Measurements from ENCODE around the gene KCNQ1. TPM values are rescaled to one million over a fixed set of nuclear protein-coding genes. Genes with fewer than 3 reads are reported as not detected.

The KCNQ1 gene
- total and polyA plus RNA-seq, 2 experiments from 2014 or later: 0.45 to 0.87 TPM

DNA sequence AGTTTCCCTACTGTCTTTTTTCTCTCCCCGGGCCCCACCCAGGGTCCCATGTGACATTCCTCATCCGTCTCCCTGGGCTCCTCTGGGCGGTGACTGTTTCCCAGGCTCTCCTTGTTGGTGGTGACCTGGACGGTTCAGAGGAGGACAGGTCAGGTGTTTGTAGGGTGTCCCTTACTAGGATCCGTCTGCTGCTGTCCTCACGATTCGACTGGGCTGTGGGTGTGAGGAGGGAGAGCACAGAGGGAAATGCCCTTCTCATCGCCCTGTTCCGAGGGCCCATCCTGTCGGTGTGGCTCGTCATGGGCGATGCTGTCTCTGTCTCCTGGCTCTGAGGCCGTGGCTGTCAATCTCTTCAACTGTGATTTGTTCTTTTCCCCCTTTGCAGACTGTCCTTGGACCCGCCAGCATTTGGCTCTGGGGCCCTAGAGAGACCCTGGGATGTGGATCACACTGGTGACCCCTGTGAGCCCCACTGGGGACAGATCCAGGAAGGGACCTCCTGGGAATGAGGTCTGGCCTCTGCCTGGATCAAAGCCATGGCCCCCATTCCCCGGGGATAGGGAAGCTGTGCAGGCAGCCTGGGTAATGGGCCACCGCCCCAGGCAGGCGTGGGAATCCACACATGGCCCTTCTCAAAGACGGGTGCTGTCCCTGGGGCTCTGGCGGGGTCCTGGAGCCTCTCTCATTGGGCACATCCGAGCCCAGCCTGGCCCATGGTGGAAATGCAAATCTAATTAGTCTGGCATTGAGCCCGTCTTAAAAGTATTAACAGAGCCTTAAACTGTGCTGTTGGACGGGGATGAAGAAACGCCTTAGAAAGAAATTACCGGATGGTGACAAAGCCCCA is 301.8 kb downstream of the KCNQ1 start:
- ATAC-seq (no peak), DNase-seq (ENCODE audit: low spot score) (no peak)
- Histone ChIP-seq H3K4me1 (ENCODE audit: insufficient read depth) (no peaks in the 10 kb centered on the region), H2AFZ (no peak overlapping the region), H3K4me2 (no peak overlapping the region), H3K27me3 (ENCODE audit: insufficient read depth) (peaks cover 23% of the 10 kb centered on the region), H4K20me1 (replicated peaks; ENCODE audit: insufficient read depth) (no peaks in the 10 kb centered on the region), H3K9me2 (ENCODE audit: insufficient read depth) (no peaks in the 10 kb centered on the region), H3K27ac (ENCODE audit: low read depth) (no peak overlapping the region), H3F3A (replicated peaks; ENCODE audit: low read depth) (no peaks in the 10 kb centered on the region), H3K4me3 (no peak overlapping the region), H3K36me3 (ENCODE audit: insufficient read depth) (no peaks in the 10 kb centered on the region), H3K79me2 (replicated peaks; ENCODE audit: insufficient read depth) (no peaks in the 10 kb centered on the region)
- Mint-ChIP-seq H3K27ac (no peak overlapping the region), H3K9me3 (no peaks in the 10 kb centered on the region), H3K4me3 (no peak overlapping the region), H3K4me1 (peaks cover 3% of the 10 kb centered on the region; the same call in 1 of the 3 replicates), H3K27me3 (ENCODE audit: insufficient read depth, low read depth, poor library complexity) (peaks cover 46% of the 10 kb centered on the region), H3K36me3 (ENCODE audit: low read depth) (no peaks in the 10 kb centered on the region)
- TF ChIP-seq CTCF (conservative IDR thresholded peaks at IDR 0.05; ENCODE audit: low read depth in 2 of 2) (no peak), ZNF331 (CRISPR knock-in tag; IDR thresholded peaks at IDR 0.05; ENCODE audit: low read depth) (no peak), NANOG (IDR thresholded peaks at IDR 0.05; ENCODE audit: borderline replicate concordance) (no peak), EZH2 (IDR thresholded peaks at IDR 0.05; ENCODE audit: low read depth, unreplicated experiment) (no peak), POLR2AphosphoS5 (IDR thresholded peaks at IDR 0.05; ENCODE audit: low read depth) (no peak), JUNB (IDR thresholded peaks at IDR 0.05; ENCODE audit: unreplicated experiment) (no peak), ETS1 (IDR thresholded peaks at IDR 0.05) (no peak), STAT1 (IDR thresholded peaks at IDR 0.05; ENCODE audit: unreplicated experiment) (no peak), REST (IDR thresholded peaks at IDR 0.05; ENCODE audit: unreplicated experiment) (no peak), EZH2phosphoT487 (IDR thresholded peaks at IDR 0.05; ENCODE audit: unreplicated experiment) (no peak), CREB1 (CRISPR knock-in tag; IDR thresholded peaks at IDR 0.05; ENCODE audit: low read depth) (no peak), ZNF114 (CRISPR knock-in tag; IDR thresholded peaks at IDR 0.05) (no peak)
- TF ChIP-seq, protein P1, sequence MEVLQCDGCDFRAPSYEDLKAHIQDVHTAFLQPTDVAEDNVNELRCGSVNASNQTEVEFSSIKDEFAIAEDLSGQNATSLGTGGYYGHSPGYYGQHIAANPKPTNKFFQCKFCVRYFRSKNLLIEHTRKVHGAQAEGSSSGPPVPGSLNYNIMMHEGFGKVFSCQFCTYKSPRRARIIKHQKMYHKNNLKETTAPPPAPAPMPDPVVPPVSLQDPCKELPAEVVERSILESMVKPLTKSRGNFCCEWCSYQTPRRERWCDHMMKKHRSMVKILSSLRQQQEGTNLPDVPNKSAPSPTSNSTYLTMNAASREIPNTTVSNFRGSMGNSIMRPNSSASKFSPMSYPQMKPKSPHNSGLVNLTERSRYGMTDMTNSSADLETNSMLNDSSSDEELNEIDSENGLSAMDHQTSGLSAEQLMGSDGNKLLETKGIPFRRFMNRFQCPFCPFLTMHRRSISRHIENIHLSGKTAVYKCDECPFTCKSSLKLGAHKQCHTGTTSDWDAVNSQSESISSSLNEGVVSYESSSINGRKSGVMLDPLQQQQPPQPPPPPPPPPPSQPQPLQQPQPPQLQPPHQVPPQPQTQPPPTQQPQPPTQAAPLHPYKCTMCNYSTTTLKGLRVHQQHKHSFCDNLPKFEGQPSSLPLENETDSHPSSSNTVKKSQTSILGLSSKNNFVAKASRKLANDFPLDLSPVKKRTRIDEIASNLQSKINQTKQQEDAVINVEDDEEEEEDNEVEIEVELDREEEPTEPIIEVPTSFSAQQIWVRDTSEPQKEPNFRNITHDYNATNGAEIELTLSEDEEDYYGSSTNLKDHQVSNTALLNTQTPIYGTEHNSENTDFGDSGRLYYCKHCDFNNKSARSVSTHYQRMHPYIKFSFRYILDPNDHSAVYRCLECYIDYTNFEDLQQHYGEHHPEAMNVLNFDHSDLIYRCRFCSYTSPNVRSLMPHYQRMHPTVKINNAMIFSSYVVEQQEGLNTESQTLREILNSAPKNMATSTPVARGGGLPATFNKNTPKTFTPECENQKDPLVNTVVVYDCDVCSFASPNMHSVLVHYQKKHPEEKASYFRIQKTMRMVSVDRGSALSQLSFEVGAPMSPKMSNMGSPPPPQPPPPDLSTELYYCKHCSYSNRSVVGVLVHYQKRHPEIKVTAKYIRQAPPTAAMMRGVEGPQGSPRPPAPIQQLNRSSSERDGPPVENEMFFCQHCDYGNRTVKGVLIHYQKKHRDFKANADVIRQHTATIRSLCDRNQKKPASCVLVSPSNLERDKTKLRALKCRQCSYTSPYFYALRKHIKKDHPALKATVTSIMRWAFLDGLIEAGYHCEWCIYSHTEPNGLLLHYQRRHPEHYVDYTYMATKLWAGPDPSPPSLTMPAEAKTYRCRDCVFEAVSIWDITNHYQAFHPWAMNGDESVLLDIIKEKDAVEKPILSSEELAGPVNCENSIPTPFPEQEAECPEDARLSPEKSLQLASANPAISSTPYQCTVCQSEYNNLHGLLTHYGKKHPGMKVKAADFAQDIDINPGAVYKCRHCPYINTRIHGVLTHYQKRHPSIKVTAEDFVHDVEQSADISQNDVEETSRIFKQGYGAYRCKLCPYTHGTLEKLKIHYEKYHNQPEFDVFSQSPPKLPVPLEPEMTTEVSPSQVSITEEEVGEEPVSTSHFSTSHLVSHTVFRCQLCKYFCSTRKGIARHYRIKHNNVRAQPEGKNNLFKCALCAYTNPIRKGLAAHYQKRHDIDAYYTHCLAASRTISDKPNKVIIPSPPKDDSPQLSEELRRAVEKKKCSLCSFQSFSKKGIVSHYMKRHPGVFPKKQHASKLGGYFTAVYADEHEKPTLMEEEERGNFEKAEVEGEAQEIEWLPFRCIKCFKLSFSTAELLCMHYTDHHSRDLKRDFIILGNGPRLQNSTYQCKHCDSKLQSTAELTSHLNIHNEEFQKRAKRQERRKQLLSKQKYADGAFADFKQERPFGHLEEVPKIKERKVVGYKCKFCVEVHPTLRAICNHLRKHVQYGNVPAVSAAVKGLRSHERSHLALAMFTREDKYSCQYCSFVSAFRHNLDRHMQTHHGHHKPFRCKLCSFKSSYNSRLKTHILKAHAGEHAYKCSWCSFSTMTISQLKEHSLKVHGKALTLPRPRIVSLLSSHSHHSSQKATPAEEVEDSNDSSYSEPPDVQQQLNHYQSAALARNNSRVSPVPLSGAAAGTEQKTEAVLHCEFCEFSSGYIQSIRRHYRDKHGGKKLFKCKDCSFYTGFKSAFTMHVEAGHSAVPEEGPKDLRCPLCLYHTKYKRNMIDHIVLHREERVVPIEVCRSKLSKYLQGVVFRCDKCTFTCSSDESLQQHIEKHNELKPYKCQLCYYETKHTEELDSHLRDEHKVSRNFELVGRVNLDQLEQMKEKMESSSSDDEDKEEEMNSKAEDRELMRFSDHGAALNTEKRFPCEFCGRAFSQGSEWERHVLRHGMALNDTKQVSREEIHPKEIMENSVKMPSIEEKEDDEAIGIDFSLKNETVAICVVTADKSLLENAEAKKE (CRISPR knock-in tag; IDR thresholded peaks at IDR 0.05): no peak

Measured in GM23338 (cell line).